GM04504 (cell line): Measurements from ENCODE around the gene DHRSX.
"Not testable (repeated sequence)": the region's sequence is repeated elsewhere in the genome, so short reads cannot be mapped to it uniquely, and the experiment has no call there.

ENCODE experiments used
- DNase-seq: peaks from one replicate; pipeline ENCODE4 v3.0.0-alpha.2; 2012; ENCODE audit warnings: low read depth

DHRSX gene

GRCh38 chrX:2424317-2424716 lies 76.5 kb downstream of the DHRSX start:
- no peak for DNase-seq

- no peak for DNase-seq
Measured at GRCh38 chrX:2423899-2424298, 76.9 kb downstream of the DHRSX start.

GRCh38 chrX:2423282-2423681 lies 77.5 kb downstream of the DHRSX start:
- no peak for DNase-seq

GRCh38 chrX:2419418-2419817 lies 81.4 kb downstream of the DHRSX start:
- not testable (repeated sequence) for DNase-seq

GRCh38 chrX:2418000-2418399 lies 82.8 kb downstream of the DHRSX start:
- DNase-seq, result no peak

- no peak for DNase-seq
Measured at GRCh38 chrX:2416851-2417604, 83.7 kb downstream of the DHRSX start.

- no peak for DNase-seq
Measured at GRCh38 chrX:2414384-2414783, 86.4 kb downstream of the DHRSX start.

GRCh38 chrX:2413969-2414368 lies 86.8 kb downstream of the DHRSX start:
- DNase-seq, result no peak

GRCh38 chrX:2412131-2412530 lies 88.6 kb downstream of the DHRSX start:
- no peak for DNase-seq

- DNase-seq, result no peak
Measured at GRCh38 chrX:2410279-2411020, 90.3 kb downstream of the DHRSX start.

- no peak for DNase-seq
Measured at GRCh38 chrX:2409796-2410195, 91.0 kb downstream of the DHRSX start.

- no peak for DNase-seq
Measured at GRCh38 chrX:2408856-2409255, 91.9 kb downstream of the DHRSX start.

GRCh38 chrX:2406891-2407518 lies 93.8 kb downstream of the DHRSX start:
- no peak for DNase-seq

GRCh38 chrX:2404776-2405175 lies 96.0 kb downstream of the DHRSX start:
- no peak for DNase-seq

- DNase-seq, result no peak
Measured at GRCh38 chrX:2402361-2402690, 98.5 kb downstream of the DHRSX start.

- DNase-seq, result no peak
Measured at GRCh38 chrX:2401590-2402360, 99.0 kb downstream of the DHRSX start.

- DNase-seq, result no peak
Measured at GRCh38 chrX:2401201-2401589, 99.6 kb downstream of the DHRSX start.

GRCh38 chrX:2398064-2398656 lies 102.6 kb downstream of the DHRSX start:
- DNase-seq, result no peak

- DNase-seq, result no peak
Measured at GRCh38 chrX:2397229-2398063, 103.3 kb downstream of the DHRSX start.

GRCh38 chrX:2395261-2395992 lies 105.3 kb downstream of the DHRSX start:
- no peak for DNase-seq
